GM18873 (cell line): ENCODE results near the gene DEFB132.

Experiments used
- ATAC-seq: cut with Tn5 transposase; IDR thresholded peaks from one replicate; pipeline ENCODE4 v1.9.1; 2021; ENCODE audit warnings: mild to moderate bottlenecking, moderate library complexity, moderate number of reproducible peaks; ENCODE audit not compliant: unreplicated experiment, low FRiP score

Gene DEFB132

GRCh38 chr20:295804-296203, 38.3 kb downstream of the DEFB132 start:
- no peak for ATAC-seq

GRCh38 chr20:297098-297924, 39.8 kb downstream of the DEFB132 start, which contains the start of gene ZCCHC3:
Gene ZCCHC3 (plus strand): TSS chr20:297570. CDS start chr20:297587, 17 bp downstream.
- peak; percentile 69 for ATAC-seq

- peak; percentile 11 for ATAC-seq
Measured at GRCh38 chr20:297925-298775, 40.6 kb downstream of the DEFB132 start.

- no peak for ATAC-seq
Measured at GRCh38 chr20:298776-299391, 41.4 kb downstream of the DEFB132 start.

- ATAC-seq = no peak
Measured at GRCh38 chr20:300345-300990, 42.9 kb downstream of the DEFB132 start.

- ATAC-seq = no peak
Measured at GRCh38 chr20:301886-302848, 44.6 kb downstream of the DEFB132 start.

- ATAC-seq = no peak
Measured at GRCh38 chr20:305745-306144, 48.2 kb downstream of the DEFB132 start.

- no peak for ATAC-seq
Measured at GRCh38 chr20:308427-309038, 51.0 kb downstream of the DEFB132 start.

- ATAC-seq = no peak
Measured at GRCh38 chr20:309306-309840, 51.8 kb downstream of the DEFB132 start.

- no peak for ATAC-seq
Measured at GRCh38 chr20:309841-310644, 52.5 kb downstream of the DEFB132 start.

GRCh38 chr20:310645-311044, 53.1 kb downstream of the DEFB132 start:
- ATAC-seq = no peak
